NCI-H146 (cell line): ENCODE data around the gene INPP4A.
"Not testable (repeated sequence)": the region's sequence is repeated elsewhere in the genome, so short reads cannot be mapped to it uniquely, and the experiment has no call there.

Source experiments
- DNase-seq: peaks from one replicate; lab custom pipeline; 2025; lab: John Stamatoyannopoulos, UW

INPP4A gene

DNA sequence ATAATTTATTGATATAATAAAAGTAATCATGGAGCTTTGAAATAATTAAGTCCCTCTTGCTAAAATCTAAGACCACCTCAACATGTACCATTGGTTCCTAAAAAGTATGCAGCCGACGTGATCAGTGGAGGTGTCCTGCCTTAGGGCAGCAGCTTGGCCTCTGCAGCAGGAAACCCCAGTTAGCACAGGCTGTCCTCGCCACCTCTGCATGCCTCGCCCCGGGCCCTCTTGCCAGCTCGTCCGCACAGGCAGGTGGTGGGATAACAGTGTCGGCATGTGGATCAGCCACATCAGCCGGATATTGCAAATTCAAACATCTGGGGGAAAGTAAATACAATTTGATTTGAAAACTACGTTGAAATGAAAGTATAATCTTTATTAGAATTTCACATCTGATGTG, 140.7 kb downstream of the INPP4A start:
- DNase-seq = no peak

DNA sequence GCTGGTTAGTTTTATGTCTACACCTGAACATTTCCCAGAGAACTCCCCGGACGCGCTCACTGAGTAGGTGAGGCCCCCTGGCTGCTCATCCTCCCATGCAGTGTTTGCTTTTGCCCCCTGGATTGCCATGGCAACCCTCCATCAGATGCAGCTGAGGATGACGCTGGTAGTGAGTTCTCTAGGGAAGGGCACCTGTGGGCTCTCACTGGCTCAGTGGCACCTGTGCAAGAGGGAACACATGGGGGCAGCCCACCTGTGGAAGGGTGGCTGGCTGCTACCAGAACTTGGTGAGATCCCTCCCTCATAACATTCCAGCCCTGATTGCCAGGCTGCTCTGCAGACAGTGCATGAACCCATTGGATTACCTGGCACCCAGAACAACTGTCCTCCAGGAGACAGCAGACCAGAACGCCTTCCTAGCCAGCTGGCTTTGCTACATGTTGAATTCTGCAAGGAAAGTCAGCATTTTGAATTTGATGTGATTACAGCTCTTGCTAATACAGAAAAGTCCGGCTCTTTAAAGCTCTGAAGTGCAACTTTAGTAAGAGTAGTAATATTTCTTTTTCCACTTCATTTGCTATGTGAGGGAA, 142.0 kb downstream of the INPP4A start:
- DNase-seq = peak; percentile 5

DNA sequence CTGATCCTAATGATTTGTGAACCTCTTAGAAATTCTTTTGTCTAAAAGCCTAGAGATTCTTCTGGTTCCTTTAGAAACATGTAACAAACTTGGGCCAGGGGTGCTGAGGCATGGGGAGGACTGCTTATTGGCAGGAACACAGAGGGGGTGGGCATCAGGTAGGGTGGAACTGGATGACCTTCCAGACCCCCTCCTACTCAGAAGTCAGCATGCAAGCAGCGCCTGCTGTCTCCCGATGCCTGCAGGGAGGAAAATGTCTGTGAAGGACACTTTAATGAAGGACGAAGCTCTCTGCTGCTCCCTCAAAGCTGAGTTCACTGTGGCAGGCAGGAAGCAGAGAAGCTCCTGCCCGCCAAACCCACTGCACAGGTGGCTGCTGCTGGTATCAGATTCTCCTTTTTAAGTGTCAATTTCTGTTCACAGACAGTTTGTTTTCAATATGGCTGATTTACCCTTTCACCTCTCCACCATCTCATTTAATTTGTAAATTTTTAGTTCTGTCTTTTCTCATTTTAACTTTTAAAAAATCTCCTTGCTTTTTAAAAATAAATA, 144.3 kb downstream of the INPP4A start:
- no peak for DNase-seq

DNA sequence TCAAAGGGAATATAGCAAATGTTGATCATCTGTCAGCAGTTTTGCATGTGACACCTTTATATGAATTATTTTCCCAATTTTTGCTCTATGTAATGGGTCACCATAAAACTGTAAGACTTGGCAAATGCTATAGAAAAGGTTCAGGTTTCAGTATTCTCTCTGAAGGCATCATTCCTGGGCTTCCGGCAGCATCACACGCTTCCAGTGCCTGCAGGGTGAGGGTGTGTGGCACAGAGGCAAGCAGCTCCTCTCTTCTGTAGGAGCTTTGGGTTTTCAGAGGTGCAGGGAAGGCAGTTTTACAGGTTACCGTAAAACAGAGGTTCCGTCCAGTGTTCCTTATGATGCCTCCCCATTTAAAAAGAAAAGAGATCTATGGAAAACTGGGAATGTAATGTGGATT, 144.8 kb downstream of the INPP4A start:
- no peak for DNase-seq

DNA sequence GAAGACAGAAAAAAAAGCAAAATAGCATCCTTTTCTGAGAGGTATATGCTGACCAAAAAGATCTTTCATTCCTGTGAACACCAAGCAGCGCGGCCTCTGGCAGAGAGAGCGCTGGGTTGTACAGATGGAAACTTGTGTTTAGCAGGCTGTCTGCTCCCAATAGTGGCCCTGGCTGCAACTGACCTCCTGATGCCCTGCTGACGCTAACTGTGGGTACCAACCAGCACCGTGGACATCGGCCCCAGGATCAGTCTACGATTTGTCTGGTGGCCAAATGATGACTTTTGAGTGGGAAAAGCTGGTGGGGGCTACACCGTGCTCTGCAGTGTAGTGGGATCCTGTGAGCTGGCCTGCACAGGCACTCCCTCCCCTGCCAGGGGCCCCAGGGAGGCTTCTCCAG, 147.9 kb downstream of the INPP4A start:
- no peak for DNase-seq

DNA sequence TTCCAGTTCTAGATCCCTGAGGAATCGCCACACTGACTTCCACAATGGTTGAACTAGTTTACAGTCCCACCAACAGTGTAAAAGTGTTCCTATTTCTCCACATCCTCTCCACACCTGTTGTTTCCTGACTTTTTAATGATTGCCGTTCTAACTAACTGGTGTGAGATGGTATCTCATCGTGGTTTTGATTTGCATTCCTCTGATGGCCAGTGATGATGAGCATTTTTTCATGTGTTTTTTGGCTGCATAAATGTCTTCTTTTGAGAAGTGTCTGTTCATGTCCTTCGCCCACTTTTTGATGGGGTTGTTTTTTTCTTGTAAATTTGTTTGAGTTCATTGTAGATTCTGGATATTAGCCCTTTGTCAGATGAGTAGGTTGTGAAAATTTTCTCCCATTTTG, 150.0 kb downstream of the INPP4A start:
- DNase-seq = not testable (repeated sequence)

DNA sequence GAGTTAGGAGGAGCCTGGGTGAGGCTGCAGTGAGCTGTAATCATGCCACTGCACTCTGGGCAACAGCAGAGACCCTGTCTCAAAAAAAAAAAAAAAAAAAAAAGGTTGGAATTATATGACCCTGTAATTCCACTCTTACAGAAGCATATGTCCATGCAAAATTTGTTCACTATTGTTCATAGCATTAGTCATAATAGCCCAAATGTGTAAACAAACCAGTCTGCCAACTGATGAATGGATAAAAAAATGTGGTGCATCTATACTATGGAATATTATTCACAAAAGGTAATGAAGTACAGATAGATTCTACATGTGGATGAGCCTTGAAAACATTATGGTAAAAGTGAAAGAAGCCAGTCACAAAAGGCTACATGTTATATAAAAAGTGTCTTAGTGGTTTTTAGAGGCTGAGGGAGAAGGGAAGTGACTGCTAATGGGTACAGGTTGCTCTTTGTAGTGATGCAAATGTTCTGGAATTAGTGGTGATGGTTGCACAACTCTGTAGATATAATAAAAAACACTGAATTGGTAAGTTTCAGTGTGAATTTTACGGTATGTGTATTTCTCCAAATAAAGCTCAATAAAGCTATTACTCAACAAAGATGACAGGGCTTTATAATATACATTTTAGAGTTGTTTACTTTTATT, 154.2 kb downstream of the INPP4A start:
- DNase-seq = no peak

DNA sequence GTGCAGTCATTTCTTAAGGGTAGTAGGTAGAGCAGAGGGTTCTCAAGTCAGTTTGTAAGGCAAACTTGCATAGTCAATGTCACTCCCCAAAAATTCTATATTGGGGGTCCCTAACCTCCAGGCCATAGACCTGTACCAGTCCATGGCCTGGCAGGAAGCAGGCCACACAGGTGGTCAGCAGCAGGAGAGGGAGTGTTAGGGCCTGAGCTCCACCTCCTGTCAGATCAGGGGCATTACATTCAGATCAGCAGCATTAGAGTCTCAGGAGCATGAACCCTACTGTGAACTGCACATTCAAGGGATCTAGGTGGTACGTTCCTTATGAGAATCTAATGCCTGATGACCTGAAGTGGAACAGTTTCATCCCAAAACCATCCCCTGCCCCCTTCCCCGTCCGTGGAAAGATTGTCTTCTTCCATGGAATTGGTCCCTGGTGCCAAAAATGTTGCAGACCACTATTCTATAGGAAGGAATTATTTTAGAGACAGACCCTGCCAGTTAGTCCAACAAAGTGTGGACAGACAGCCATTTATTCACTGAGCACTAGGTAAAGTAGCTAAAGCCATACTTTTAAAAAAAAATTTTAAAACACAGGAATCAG, 157.0 kb downstream of the INPP4A start:
- peak; percentile 55 for DNase-seq

DNA sequence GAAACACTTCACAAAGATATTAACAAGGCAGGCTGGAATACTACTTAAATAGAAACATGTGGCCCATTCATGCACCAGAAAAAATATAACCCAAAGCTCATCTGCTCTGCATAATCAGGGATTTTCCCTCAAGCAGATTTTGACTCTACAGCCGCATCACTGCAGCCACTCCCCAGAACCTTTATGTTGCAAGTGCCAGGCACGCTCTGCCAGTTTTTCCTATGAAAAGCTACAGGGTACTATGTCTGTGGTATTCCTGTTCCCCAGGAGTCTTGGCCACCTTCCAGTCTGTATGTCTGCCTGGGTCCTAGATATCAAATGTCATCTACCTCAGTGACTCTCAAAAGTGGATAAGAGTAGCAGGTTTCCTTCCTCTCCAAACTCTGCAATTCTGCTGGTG, 159.9 kb downstream of the INPP4A start:
- no peak for DNase-seq

DNA sequence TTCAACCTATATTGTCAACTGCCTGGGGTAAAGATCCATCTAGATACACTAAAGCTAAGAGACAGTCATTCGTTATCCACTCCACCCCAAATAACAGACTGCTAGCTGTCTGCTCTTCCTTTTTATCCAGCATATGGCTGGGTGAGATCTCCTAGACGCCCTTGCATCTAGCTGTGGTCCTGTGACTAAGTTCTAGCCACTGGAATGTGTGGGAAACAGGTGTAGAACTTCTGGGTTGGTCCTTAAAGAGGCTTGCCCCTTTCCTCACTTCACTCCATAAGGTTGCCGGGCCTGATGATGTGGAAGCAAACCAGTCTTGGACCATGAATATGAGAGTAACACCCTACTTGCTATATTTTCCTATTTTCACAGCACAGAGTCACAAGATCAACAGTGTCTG, 160.4 kb downstream of the INPP4A start:
- DNase-seq = no peak

DNA sequence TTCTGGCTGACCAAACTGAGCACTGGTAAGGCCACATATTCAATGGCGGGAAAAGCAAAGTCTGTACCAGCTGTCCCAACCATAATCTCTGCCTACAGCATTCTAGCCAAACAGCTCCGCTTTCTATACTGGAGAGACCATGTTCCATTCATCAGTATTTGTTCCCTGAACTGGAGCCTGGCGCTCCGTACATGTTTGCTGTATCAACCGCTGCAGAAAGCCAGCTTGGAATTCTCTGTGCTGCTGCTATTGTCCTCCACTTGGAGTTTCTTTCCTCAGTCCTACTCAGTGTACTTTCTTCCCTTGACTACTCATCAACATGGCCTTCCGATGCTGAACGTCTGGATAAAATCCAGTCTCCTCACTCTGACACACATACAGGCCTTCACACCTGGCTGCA, 161.8 kb downstream of the INPP4A start:
- DNase-seq = no peak

DNA sequence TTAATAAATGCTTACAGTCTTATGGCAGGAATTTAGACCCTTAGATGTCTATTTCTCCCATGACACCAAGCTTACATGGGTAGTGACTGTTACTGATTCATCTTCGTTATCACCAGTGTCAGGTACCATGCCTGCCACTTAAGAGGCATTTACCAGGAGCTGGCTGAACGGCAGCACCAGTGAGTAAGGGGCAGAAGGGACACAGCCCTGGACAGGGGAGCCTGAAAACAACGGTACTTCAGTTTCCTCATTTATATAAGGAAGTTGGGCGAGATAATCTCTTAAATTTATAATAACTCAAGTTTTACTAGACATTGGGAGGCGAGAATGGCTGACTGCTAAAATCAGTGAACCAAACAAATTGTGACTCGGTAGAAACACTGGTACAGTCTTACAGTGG, 162.4 kb downstream of the INPP4A start:
- no peak for DNase-seq

DNA sequence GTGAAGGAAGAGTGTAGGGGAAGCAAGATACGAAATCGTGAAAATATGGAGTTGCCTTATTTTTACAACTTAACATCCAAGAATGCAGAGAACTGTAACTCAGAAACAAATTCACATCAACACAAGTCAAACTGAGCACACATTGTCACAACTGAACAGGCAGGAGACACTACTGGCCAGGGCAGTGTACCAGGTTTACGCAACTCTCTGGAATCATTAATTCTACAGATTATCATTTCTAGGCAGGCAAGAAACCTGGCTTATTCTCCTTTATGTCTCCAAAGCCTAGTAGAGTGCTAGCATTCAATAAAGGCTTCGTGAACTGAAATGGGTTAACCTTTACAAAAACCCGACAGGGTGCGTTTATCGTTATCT, 163.1 kb downstream of the INPP4A start:
- no peak for DNase-seq

DNA sequence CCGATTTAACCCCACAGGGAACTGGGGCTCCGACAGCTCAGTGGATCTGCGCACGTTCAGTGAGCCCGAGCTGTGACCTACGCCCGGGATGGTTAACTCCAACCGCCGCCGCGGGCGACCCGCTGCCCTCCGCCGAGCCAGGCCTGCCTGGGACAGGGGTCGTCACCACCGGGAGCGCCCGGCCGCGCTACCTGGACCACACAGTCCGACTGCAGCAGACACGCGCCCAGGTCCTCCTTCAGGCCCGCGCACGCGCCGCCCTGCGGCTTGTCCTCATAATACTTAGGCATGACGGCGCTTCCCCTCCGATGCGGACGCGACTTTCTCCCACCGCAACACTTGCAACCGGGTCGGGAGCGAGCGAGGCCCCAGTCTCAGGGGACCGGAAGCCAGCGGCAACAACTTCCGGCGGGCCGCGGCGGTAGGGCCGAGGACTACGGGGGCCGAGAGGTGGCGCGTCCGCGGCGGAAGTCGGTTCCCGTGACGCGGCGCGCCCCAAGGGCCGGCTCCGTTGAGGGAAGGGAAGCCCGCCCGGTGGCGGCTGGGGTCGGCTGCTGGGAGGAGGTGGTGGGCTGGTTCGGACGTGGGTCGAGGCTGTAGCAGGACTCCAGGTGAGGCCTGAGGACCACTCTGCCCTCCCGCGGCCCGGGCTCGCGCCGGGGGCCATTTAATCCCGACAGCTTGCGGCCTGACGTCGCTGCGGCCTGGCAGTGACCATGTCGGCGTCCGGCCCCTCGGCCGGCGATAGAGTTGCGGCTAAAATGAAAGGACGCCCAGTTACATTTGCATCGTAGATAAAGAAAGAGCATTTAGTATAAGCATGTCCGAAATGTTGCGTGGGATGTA, 163.7 kb downstream of the INPP4A start, which contains the start of the genes COA5 and UNC50:
TSS of gene COA5 (minus strand) at position 397 of the 846 bp plus-strand sequence. CDS start at position 290, 107 bp downstream.
TSS of gene UNC50 (plus strand) at position 474 of the 846 bp plus-strand sequence. CDS start 1,171 bp downstream, outside the sequence.
- DNase-seq = peak; percentile 87

DNA sequence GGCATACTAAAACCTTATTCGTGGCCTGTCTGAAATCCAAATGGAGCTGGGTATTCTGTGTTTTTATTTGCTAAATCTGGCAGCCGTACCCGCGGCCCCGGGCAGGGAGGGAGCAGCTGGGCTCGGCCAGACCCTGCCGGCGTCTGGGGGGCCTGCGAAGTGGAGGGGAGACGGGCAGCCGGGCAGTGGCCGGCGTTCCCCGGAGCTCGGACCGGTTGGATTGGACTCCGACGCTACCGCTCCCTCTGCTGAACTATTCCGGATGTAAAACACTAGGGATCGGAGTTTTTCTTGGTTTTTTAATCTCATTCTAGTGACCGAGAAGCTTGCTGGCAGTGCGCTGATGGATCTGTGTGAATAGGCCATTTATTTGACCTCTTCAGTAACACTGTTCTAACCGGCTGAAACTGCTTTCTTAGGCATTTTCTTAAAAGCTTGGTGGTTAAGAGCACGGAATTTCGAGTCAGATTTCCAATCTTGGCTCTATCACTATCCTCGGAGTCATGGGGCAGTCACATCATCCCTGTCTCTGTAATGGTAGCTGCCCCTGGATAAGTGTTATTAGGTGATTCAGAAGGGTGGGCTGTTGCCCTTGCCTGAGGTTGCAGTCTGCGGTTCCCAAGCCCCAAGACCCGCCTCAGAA, 164.4 kb downstream of the INPP4A start:
- DNase-seq = no peak

DNA sequence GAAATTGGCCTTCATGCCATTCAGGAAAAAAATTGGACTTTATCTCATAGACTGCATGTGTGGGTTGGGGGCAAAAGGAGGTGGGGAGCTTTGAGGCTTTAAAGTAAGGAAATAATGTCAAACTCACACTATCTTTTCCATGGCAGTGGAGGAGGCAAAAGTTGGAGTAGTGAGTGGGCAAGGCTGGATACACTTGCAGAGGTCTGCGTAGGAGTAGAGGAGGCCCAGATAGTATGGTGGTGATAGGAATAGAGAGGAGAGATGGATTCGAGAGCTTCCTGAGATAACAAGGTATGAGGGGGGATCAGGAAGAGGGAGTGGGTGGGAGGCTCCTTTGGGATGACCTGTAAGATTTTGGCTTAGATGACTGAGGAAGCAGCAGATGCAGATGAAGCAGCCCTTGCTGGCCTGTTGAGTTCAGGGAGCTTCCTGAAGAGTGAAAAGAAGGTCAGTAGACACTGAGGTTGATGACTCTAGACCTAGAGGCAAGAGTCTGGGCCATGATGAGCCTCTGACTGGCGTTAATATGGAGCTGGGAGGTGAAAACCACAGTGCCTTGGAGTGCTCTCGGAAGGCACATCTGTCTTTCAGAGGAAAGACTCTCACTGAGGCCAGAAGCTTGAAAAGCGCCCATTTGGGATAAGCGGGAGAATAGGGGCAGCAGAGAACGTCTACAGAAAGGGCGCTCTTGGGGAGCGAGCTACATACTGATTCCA, 169.5 kb downstream of the INPP4A start:
- no peak for DNase-seq

DNA sequence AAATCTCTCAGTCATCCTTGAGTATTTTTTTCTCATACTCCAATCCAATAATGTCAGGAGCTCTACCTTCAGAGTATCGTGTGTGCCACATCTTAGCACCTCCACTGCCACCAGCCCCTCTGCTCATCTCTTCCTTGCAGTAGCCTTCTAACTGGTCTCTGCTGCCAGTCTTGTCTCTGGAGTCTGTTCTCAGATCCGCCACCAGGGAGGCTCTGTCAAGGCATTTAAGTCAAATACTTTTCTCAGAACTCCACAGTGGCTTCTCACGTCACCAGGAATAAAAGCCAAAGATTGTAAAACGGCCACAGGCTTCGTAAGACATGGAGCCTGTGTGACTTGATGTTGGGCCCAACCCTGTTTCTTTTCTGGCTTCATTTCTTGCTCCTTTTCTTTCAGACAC, 170.8 kb downstream of the INPP4A start:
- DNase-seq = no peak

DNA sequence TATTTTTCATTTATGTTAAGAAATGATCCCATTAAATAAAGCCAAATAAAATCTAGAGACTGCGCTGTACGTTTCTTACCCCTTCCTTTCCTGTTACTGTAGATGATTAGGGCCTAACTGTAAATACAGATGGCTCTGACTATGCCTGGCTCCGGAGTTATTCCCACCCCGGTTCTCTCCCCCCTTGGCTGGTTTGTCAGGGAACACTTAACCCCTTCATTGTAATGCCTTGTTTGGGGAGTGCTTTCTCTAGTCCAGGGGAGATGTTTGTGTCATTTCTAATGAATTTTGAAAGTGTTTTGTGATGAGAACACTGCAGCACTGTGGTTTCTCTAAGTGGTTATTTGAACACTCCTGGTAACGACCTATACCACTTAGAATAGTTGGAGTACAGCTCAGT, 172.5 kb downstream of the INPP4A start:
- no peak for DNase-seq

DNA sequence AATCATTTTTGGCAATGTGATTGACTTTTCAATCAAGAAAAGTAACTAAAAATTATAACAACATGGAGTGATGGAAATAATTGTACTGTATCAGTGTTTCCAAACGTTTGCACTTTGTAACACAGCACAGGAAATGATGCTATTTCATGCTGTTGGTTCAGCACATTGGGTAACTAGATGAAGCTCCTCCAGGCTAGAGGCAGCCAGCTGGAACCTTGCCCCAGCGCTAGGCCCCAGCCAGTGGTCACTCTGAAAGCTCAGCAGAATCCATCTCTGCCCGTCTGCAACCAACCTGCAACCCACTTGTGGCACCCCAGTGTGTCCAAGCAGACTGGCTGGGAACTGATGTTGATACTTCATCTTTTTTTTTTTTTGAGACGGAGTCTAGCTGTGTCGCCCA, 179.0 kb downstream of the INPP4A start:
- DNase-seq = no peak

DNA sequence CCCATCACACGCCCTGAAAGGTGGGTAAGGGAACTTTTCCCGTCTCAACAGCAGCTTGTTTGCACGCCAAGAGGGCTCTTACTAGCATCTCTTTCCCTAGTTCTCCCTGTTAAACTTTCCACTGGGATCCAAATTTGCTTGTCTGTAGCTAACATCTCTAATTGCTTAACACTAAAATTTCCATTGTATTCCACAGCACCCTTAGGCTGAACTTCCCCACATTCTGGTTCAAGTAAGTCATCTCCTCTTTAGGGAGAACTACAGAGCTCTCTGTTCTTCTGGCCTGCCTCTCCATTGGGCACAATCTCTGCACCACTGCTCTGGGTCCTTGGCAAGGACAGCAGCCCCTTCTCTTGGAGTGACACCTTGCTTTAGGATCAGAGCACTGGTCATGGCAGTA, 187.7 kb downstream of the INPP4A start:
- DNase-seq = no peak

DNA sequence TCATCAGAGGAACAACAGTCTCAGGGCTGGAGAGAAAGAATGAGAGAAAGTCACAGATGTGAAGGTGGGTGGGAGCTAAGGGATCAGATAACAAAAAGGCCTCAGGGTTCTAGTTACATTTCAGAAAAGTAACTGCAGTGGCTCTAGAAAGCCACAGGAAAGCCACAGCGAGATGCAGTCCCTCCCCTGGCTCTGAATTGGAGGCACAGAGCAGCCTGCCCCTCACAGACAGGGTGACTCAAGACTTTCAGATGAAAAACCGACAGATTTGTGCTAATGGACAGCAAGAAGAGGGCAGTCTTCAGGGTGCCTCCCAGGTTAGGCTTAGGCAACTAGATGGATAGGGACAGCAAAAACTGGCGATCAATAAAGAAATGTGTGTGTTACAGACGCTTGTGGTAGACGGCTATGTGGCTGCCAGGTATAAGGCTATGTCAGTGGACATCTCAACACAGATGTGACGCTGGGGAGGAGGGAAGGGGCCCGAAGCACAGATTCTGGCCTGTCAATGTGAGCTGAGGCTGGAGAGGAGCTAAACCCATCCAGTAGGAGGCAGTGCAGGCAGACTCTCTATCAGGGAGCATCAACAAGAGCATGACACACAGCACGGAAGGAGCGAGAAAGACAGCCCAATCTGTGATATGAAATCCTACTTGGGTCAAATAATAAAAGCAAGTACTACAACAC, 189.9 kb downstream of the INPP4A start:
- no peak for DNase-seq
